ENCODE measurements around the gene GALNT17. TPM values are rescaled to one million over a fixed set of nuclear protein-coding genes. Genes with fewer than 3 reads are reported as not detected.

Gene GALNT17
- polyA plus RNA-seq, 1 donor from 2014 or later = 15.7 TPM

GRCh38 chr7:71707041-71707440, 575.1 kb downstream of the GALNT17 start:
- Histone ChIP-seq H3K9me2 (ENCODE audit: insufficient read depth, low read length) (no peaks in the 10 kb centered on the region), H3K27ac (ENCODE audit: low read length) (no peak overlapping the region), H4K20me1 (ENCODE audit: insufficient read depth) (no peaks in the 10 kb centered on the region), H3K27me3 (ENCODE audit: insufficient read depth, low read depth, low read length) (no peaks in the 10 kb centered on the region), H3F3A (ENCODE audit: insufficient read depth, low read length, poor library complexity, severe bottlenecking) (no peaks in the 10 kb centered on the region), H3K79me2 (replicated peaks; ENCODE audit: insufficient read depth, low read length) (no peaks in the 10 kb centered on the region), H2AFZ (ENCODE audit: low read depth, low read length) (no peak overlapping the region), H3K36me3 (ENCODE audit: insufficient read depth, low read length) (no peaks in the 10 kb centered on the region), H3K9ac (ENCODE audit: low read length) (no peak overlapping the region), H3K9me3 (ENCODE audit: low read length) (no peaks in the 10 kb centered on the region), H3K4me3 (ENCODE audit: low read length) (no peak overlapping the region), H3K4me2 (ENCODE audit: low read length) (no peak overlapping the region)
- TF ChIP-seq REST (IDR thresholded peaks at IDR 0.05; ENCODE audit: borderline replicate concordance) = no peak

GRCh38 chr7:71708710-71709109, 576.8 kb downstream of the GALNT17 start:
- H2AFZ ChIP-seq (ENCODE audit: low read depth, low read length) = no peak overlapping the region
- H3K9me2 ChIP-seq (ENCODE audit: insufficient read depth, low read length) = no peaks in the 10 kb centered on the region
- no peak overlapping the region for H3K27ac ChIP-seq (ENCODE audit: low read length)
- H4K20me1 ChIP-seq (ENCODE audit: insufficient read depth) = no peaks in the 10 kb centered on the region
- TF ChIP-seq TAF1 (IDR thresholded peaks at IDR 0.05; ENCODE audit: low read depth) = no peak
- TF ChIP-seq MXI1 (conservative IDR thresholded peaks at IDR 0.05; ENCODE audit: poor library complexity, severe bottlenecking) = no peak
- TF ChIP-seq REST (IDR thresholded peaks at IDR 0.05; ENCODE audit: borderline replicate concordance) = no peak
- TF ChIP-seq POLR2AphosphoS5 (IDR thresholded peaks at IDR 0.05) = no peak
- no peak for TF ChIP-seq SMC3 (conservative IDR thresholded peaks at IDR 0.05; ENCODE audit: poor library complexity)
- no peak for TF ChIP-seq EZH2 (IDR thresholded peaks at IDR 0.05; ENCODE audit: borderline replicate concordance, insufficient read depth, low read length, poor library complexity, severe bottlenecking)
- no peak for TF ChIP-seq EP300 (conservative IDR thresholded peaks at IDR 0.05; ENCODE audit: poor library complexity, severe bottlenecking)
- no peak for TF ChIP-seq RAD21 (conservative IDR thresholded peaks at IDR 0.05)
- TF ChIP-seq CTCF (IDR thresholded peaks at IDR 0.05; ENCODE audit: poor library complexity, severe bottlenecking) = no peak
- H3K4me3 ChIP-seq (ENCODE audit: low read length) = no peak overlapping the region
- no peaks in the 10 kb centered on the region for H3K79me2 ChIP-seq (replicated peaks; ENCODE audit: insufficient read depth, low read length)
- no peaks in the 10 kb centered on the region for H3K9me3 ChIP-seq (ENCODE audit: low read length)
- no peaks in the 10 kb centered on the region for H3K27me3 ChIP-seq (ENCODE audit: insufficient read depth, low read depth, low read length)
- H3K4me2 ChIP-seq (ENCODE audit: low read length) = no peak overlapping the region
- no peak overlapping the region for H3K9ac ChIP-seq (ENCODE audit: low read length)
- no peaks in the 10 kb centered on the region for H3F3A ChIP-seq (ENCODE audit: insufficient read depth, low read length, poor library complexity, severe bottlenecking)
- H3K36me3 ChIP-seq (ENCODE audit: insufficient read depth, low read length) = no peaks in the 10 kb centered on the region

All from neural cell (in vitro differentiated cells).